HepG2 (cell line): ENCODE measurements around the gene UBE2S. TPM values are rescaled to one million over a fixed set of nuclear protein-coding genes. Genes with fewer than 3 reads are reported as not detected.

Source experiments
- ATAC-seq: fragments of 200-7000 bp; cut with Tn5 transposase; 3 replicates; pipeline ENCODE4 v1.9.1; 2020; ENCODE audit warnings: mild to moderate bottlenecking, moderate library complexity
- BruUV-seq: library from RNA; stranded (reverse); fragments of 400-500 nt; replicated peaks from 2 replicates; lab custom pipeline; 2021; lab: Mats Ljungman, UMichigan
- CTCF ChIA-PET: fragments of 300-600 bp; formaldehyde crosslinking; extraction: SDS; loops from one replicate; lab custom pipeline; 2021; ENCODE audit warnings: low total read pairs, inconsistent platforms, low intra/inter-chr PET ratio; lab: Yijun Ruan, JAX
- POLR2A ChIA-PET: fragments of 350-600 bp; sonication (Branson Sonifier 250); formaldehyde crosslinking; loops from one replicate; lab custom pipeline; 2020; ENCODE audit warnings: antibody characterized with exemption, inconsistent platforms; lab: Yijun Ruan, JAX
- DNase-seq: peaks from one replicate; pipeline ENCODE4 v3.0.0-alpha.2; 2015; ENCODE audit warnings: low spot score
- FAIRE-seq: peaks from 3 replicates; lab custom pipeline; 2011; peaks lifted over from hg19 to GRCh38; lab: Jason Lieb, UNC
- H2AFZ ChIP-seq: one replicate; pipeline ENCODE4 v1.6.1; 2011; ENCODE audit warnings: low read length, inconsistent platforms
- H3K27ac ChIP-seq: fragments of 300-600 bp; 3 replicates; pipeline ENCODE4 v1.8.0; 2011; ENCODE audit warnings: mixed run types, mild to moderate bottlenecking, mixed read lengths, low read length, inconsistent platforms; ENCODE audit not compliant: insufficient read depth; ENCODE audit errors: extremely low read length
- H3K27me3 ChIP-seq, 2 experiments: fragments of 200-600 bp in 1 of 2; 2 replicates in 1 of 2; 3 replicates in 1 of 2; pipeline versions ENCODE4 v1.6.0 to v1.8.0; 2011; ENCODE audit warnings: low read length in 2 of 2, mild to moderate bottlenecking in 2 of 2, moderate library complexity in 2 of 2, inconsistent platforms in 1 of 2; ENCODE audit not compliant: insufficient read depth in 2 of 2, control insufficient read depth in 1 of 2
- H3K36me3 ChIP-seq, 2 experiments: fragments of 200-600 bp in 1 of 2; replicated peaks in 1 of 2; 2 replicates in 1 of 2; 3 replicates in 1 of 2; pipeline versions ENCODE4 v1.5.1 to v1.8.0; 2011; ENCODE audit warnings: low read length in 2 of 2, inconsistent platforms in 1 of 2; ENCODE audit not compliant: insufficient read depth in 2 of 2, control insufficient read depth in 1 of 2
- H3K4me1 ChIP-seq: 2 replicates; pipeline ENCODE4 v1.5.1; 2012; ENCODE audit warnings: low read length, inconsistent platforms; ENCODE audit not compliant: insufficient read depth
- H3K4me2 ChIP-seq: 2 replicates; pipeline ENCODE4 v1.6.0; 2011; ENCODE audit warnings: low read depth, low read length, inconsistent platforms
- H3K4me3 ChIP-seq, 3 experiments: fragments of 200-600 bp in 1 of 3; sonication (generic), shearing (Covaris generic) in 1 of 3; replicated peaks in 1 of 3; 2 replicates each; pipeline ENCODE4 v1.5.1; 2011 to 2016; ENCODE audit warnings: low read length in 3 of 3, inconsistent platforms in 2 of 3, low read depth in 2 of 3, mild to moderate bottlenecking in 2 of 3, control low read depth in 1 of 3, mixed read lengths in 1 of 3; ENCODE audit not compliant: insufficient read depth in 1 of 3
- H3K79me2 ChIP-seq: one replicate; pipeline ENCODE4 v1.6.1; 2011; ENCODE audit warnings: low read length, inconsistent platforms; ENCODE audit not compliant: insufficient read depth
- H3K9ac ChIP-seq: 2 replicates; pipeline ENCODE4 v1.6.0; 2011; ENCODE audit warnings: mild to moderate bottlenecking, low read depth, low read length, inconsistent platforms; ENCODE audit not compliant: insufficient read depth
- H3K9me3 ChIP-seq: 2 replicates; pipeline ENCODE4 v1.5.1; 2012; ENCODE audit warnings: mild to moderate bottlenecking, low read length
- H4K20me1 ChIP-seq: 2 replicates; pipeline ENCODE4 v1.6.0; 2011; ENCODE audit warnings: inconsistent platforms, mild to moderate bottlenecking, low read length, moderate library complexity; ENCODE audit not compliant: insufficient read depth
- BHLHE40 ChIP-seq: IDR thresholded peaks from 2 replicates; pipeline ENCODE4 v1.6.1; 2011; ENCODE audit warnings: low read length, improper control_type of control experiment
- KLF13 ChIP-seq: sonication (generic); formaldehyde crosslinking; IDR thresholded peaks from 2 replicates; pipeline ENCODE4 v1.4.0; 2020; ENCODE audit warnings: mild to moderate bottlenecking, missing genetic modification reagents
- NFIB ChIP-seq: sonication (generic); formaldehyde crosslinking; IDR thresholded peaks from 2 replicates; pipeline ENCODE4 v1.9.0; 2021; ENCODE audit warnings: missing genetic modification reagents, mild to moderate bottlenecking, borderline replicate concordance
- NFYB ChIP-seq: sonication (generic); formaldehyde crosslinking; IDR thresholded peaks from 2 replicates; pipeline ENCODE4 v1.4.0; 2020; ENCODE audit warnings: missing genetic modification reagents
- NFYC ChIP-seq: IDR thresholded peaks from 2 replicates; pipeline ENCODE4 v1.6.1; 2016; ENCODE audit warnings: missing genetic modification reagents, missing compliant biosample characterization
- NRL ChIP-seq: sonication (generic); formaldehyde crosslinking; IDR thresholded peaks from 2 replicates; pipeline ENCODE4 v1.5.0; 2020; ENCODE audit warnings: missing genetic modification reagents, mild to moderate bottlenecking, moderate library complexity, borderline replicate concordance
- RBFOX2 ChIP-seq: fragments of 200-400 bp; formaldehyde crosslinking; IDR thresholded peaks from 2 replicates; pipeline ENCODE4 v1.6.1; 2017; ENCODE audit warnings: low read depth, mild to moderate bottlenecking, low read length
- RXRA ChIP-seq: sonication (generic); formaldehyde crosslinking; IDR thresholded peaks from 2 replicates; pipeline ENCODE4 v1.5.1; 2020; ENCODE audit warnings: missing genetic modification reagents
- SP1 ChIP-seq, 2 experiments: fragments of 450-650 bp in 1 of 2; sonication (generic) in 1 of 2; formaldehyde crosslinking in 1 of 2; IDR thresholded peaks; 2 replicates each; pipeline versions ENCODE4 v1.4.0 to v1.6.1; 2016 to 2020; ENCODE audit warnings: missing genetic modification reagents in 1 of 2
- SP140L ChIP-seq: sonication (generic); formaldehyde crosslinking; IDR thresholded peaks from 2 replicates; pipeline ENCODE4 v1.4.0; 2020; ENCODE audit warnings: missing genetic modification reagents, borderline replicate concordance
- SP2 ChIP-seq: sonication (generic); formaldehyde crosslinking; IDR thresholded peaks from 2 replicates; pipeline ENCODE4 v1.5.1; 2020; ENCODE audit warnings: mild to moderate bottlenecking, missing genetic modification reagents
- WGBS: methylation state at CpG from one replicate; pipeline ENCODE4 v1.1.6; 2017; ENCODE audit warnings: low lambda C conversion rate; 5-methylcytosine and 5-hydroxymethylcytosine counted together
- in situ Hi-C: cut with HindIII; loops from 2 replicates; pipeline ENCODE4 v1.10.0; 2017; ENCODE audit warnings: low pct_unique_long_range_greater_than_20kb; ENCODE audit not compliant: extremely low pct_ligation_motif_present
- intact Hi-C: fragments of 100-400 bp; cut with micrococcal nuclease; formaldehyde crosslinking; loops from one replicate; pipeline ENCODE4 v1.10.0; 2022; ENCODE audit not compliant: unreplicated experiment
- polyA plus RNA-seq, 8 experiments: library from polyadenylated mRNA; depleted of rRNA in 3 of 8; stranded (reverse) in 7 of 8; unstranded in 1 of 8; fragments of >200 nt; fragmentation: Illumina TruSeq in 4 of 8; extraction: Trizol in 4 of 8; gene quantifications; 2 replicates each; pipeline versions ENCODE4 v1.2.1 to v1.2.3, GENCODE V29; 2011 to 2016; ENCODE audit warnings: low read depth in 4 of 8, missing spikeins in 1 of 8, mixed read lengths in 1 of 8; ENCODE audit not compliant: insufficient read depth in 1 of 8
- total RNA-seq, 5 experiments: library from RNA; depleted of rRNA; stranded (reverse); fragments of >200 nt; fragmentation: Illumina TruSeq; extraction: Trizol; gene quantifications; 2 replicates each; pipeline ENCODE4 v1.2.3, GENCODE V29; 2016; ENCODE audit warnings: low read depth in 1 of 5
- TF ChIP-seq, protein P1 (sequence below): sonication (generic); formaldehyde crosslinking; IDR thresholded peaks from 2 replicates; pipeline ENCODE4 v1.5.1; 2020; ENCODE audit warnings: mild to moderate bottlenecking, missing genetic modification reagents, moderate library complexity
- TF ChIP-seq, protein P2 (sequence below): sonication (generic); formaldehyde crosslinking; IDR thresholded peaks from 2 replicates; pipeline ENCODE4 v1.4.0; 2020; ENCODE audit warnings: low read depth, missing genetic modification reagents
- TF ChIP-seq, protein P3 (sequence below): sonication (generic); formaldehyde crosslinking; IDR thresholded peaks from 2 replicates; pipeline ENCODE4 v1.8.1; 2023; ENCODE audit warnings: missing genetic modification reagents, mild to moderate bottlenecking, borderline replicate concordance
- TF ChIP-seq, protein P4 (sequence below): sonication (generic); formaldehyde crosslinking; IDR thresholded peaks from 2 replicates; pipeline ENCODE4 v1.4.0; 2020; ENCODE audit warnings: missing genetic modification reagents

The UBE2S gene
- total and polyA plus RNA-seq, 2 of the 13 experiments (the other 11 are each of a cell fraction or from before 2014, with no cell fraction given), result 32.2 to 39.3 TPM

DNA sequence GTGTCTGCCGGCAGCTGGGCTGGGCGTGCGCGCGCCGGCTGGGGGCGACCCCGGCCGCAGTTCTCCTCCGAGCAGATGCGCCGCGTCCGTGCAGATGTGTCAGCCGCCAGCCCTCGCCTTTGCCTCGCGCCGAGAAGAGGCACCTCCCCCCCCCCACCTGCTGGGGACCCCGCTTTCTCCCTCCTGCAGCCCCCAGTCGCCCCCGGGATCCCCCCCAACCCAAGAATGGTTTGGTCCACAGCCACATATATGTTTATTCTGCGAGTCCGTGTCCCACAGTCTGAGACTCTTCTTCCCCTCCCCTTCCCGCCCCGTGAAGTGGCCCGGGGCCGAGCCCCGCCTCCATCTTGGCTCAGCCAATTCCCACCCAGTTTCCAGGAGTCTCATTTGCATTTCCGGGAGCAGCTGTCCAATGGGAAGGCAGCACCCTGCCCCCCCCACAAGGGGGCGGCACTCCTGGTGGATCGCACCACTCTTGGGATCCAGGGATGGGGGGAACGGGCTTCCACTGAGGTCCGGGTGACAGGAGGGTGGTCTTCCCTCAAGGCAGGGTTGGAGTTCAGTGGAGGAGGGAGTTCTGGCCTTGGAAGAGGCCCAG, 45.3 kb upstream of the UBE2S start:
- Histone ChIP-seq H2AFZ (no peak overlapping the region), H3K4me2 (no peak overlapping the region), H3K9ac (no peak overlapping the region), H3K27me3 (peaks cover 0 to 17% of the 10 kb centered on the region in 2 experiments; a peak in 3 of 5 replicates), H3K9me3 (no peaks in the 10 kb centered on the region), H3K79me2 (peaks cover 3% of the 10 kb centered on the region), H3K4me1 (peaks cover 14% of the 10 kb centered on the region), H4K20me1 (peaks cover 10% of the 10 kb centered on the region; the same call in 1 of the 2 replicates)
- no peak for FAIRE-seq
- intact Hi-C loops (no loop called here), in situ Hi-C loops (no loop called here)
- 94% methylated on average over 30 of the region's 34 CpGs for WGBS
- BruUV-seq, result no TSS peak
- ChIA-PET CTCF (no interaction called here), POLR2A (interaction anchor here (0.7 to 3.3 kb wide), 2 partner anchors 9 to 46 kb away, joined by 3 to 11 read pairs; partner anchors contain the start of genes ISOC2 and UBE2S)
- no peak for TF ChIP-seq RXRA
- TF ChIP-seq, protein P1, sequence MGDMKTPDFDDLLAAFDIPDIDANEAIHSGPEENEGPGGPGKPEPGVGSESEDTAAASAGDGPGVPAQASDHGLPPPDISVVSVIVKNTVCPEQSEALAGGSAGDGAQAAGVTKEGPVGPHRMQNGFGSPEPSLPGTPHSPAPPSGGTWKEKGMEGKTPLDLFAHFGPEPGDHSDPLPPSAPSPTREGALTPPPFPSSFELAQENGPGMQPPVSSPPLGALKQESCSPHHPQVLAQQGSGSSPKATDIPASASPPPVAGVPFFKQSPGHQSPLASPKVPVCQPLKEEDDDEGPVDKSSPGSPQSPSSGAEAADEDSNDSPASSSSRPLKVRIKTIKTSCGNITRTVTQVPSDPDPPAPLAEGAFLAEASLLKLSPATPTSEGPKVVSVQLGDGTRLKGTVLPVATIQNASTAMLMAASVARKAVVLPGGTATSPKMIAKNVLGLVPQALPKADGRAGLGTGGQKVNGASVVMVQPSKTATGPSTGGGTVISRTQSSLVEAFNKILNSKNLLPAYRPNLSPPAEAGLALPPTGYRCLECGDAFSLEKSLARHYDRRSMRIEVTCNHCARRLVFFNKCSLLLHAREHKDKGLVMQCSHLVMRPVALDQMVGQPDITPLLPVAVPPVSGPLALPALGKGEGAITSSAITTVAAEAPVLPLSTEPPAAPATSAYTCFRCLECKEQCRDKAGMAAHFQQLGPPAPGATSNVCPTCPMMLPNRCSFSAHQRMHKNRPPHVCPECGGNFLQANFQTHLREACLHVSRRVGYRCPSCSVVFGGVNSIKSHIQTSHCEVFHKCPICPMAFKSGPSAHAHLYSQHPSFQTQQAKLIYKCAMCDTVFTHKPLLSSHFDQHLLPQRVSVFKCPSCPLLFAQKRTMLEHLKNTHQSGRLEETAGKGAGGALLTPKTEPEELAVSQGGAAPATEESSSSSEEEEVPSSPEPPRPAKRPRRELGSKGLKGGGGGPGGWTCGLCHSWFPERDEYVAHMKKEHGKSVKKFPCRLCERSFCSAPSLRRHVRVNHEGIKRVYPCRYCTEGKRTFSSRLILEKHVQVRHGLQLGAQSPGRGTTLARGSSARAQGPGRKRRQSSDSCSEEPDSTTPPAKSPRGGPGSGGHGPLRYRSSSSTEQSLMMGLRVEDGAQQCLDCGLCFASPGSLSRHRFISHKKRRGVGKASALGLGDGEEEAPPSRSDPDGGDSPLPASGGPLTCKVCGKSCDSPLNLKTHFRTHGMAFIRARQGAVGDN (CRISPR knock-in tag), result 0 out of 2 replicates have a peak, but pooled peaks have one; percentile 9
- TF ChIP-seq, protein P2, sequence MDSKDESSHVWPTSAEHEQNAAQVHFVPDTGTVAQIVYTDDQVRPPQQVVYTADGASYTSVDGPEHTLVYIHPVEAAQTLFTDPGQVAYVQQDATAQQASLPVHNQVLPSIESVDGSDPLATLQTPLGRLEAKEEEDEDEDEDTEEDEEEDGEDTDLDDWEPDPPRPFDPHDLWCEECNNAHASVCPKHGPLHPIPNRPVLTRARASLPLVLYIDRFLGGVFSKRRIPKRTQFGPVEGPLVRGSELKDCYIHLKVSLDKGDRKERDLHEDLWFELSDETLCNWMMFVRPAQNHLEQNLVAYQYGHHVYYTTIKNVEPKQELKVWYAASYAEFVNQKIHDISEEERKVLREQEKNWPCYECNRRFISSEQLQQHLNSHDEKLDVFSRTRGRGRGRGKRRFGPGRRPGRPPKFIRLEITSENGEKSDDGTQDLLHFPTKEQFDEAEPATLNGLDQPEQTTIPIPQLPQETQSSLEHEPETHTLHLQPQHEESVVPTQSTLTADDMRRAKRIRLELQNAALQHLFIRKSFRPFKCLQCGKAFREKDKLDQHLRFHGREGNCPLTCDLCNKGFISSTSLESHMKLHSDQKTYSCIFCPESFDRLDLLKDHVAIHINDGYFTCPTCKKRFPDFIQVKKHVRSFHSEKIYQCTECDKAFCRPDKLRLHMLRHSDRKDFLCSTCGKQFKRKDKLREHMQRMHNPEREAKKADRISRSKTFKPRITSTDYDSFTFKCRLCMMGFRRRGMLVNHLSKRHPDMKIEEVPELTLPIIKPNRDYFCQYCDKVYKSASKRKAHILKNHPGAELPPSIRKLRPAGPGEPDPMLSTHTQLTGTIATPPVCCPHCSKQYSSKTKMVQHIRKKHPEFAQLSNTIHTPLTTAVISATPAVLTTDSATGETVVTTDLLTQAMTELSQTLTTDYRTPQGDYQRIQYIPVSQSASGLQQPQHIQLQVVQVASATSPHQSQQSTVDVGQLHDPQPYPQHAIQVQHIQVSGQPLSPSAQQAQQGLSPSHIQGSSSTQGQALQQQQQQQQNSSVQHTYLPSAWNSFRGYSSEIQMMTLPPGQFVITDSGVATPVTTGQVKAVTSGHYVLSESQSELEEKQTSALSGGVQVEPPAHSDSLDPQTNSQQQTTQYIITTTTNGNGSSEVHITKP (CRISPR knock-in tag), result peak; percentile 95
- TF ChIP-seq RBFOX2, result peak; percentile 34; the same call in 1 of the 2 replicates
- peak; percentile 50 for TF ChIP-seq NFYC (CRISPR knock-in tag)
- TF ChIP-seq SP2 (CRISPR knock-in tag), result no peak
- TF ChIP-seq NFYB (CRISPR knock-in tag), result peak; percentile 51
- TF ChIP-seq SP1 (IDR thresholded peaks at IDR 0.05), result no peak
- TF ChIP-seq SP1 (CRISPR knock-in tag; IDR thresholded peaks at IDR 0.05), result peak; percentile 14; the same call in 1 of the 2 replicates
- no peak for TF ChIP-seq KLF13
- TF ChIP-seq, protein P3, sequence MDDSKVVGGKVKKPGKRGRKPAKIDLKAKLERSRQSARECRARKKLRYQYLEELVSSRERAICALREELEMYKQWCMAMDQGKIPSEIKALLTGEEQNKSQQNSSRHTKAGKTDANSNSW (CRISPR knock-in tag), result no peak
- TF ChIP-seq SP140L (CRISPR knock-in tag), result no peak
- no peak for TF ChIP-seq NFIB (CRISPR knock-in tag)
- 0 out of 2 replicates have a peak, but pooled peaks have one; percentile 29 for TF ChIP-seq NRL (CRISPR knock-in tag)
- TF ChIP-seq, protein P4, sequence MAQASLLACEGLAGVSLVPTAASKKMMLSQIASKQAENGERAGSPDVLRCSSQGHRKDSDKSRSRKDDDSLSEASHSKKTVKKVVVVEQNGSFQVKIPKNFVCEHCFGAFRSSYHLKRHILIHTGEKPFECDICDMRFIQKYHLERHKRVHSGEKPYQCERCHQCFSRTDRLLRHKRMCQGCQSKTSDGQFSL (CRISPR knock-in tag), result peak; percentile 92
- TF ChIP-seq BHLHE40, result peak; percentile 13; the same call in 1 of the 2 replicates
- TF ChIP-seq, all 625 proteins: peak for 9
- Histone ChIP-seq H3K4me3 (no peak overlapping the region), H3K27ac (no peak overlapping the region), H3K36me3 (peaks cover 0 to 11% of the 10 kb centered on the region in 2 experiments; a peak in 3 of 5 replicates)
- peak; percentile 44 for DNase-seq
- ATAC-seq, result peak; percentile 35
